Measurements from ENCODE around the gene POTEB3. TPM values are rescaled to one million over a fixed set of nuclear protein-coding genes. Genes with fewer than 3 reads are reported as not detected.
"Not testable (repeated sequence)": the region's sequence is repeated elsewhere in the genome, so short reads cannot be mapped to it uniquely, and the experiment has no call there.

Gene POTEB3
- polyA plus RNA-seq, 2 donors: not detected

GRCh38 chr15:21385961-21386360 lies 54.3 kb downstream of the POTEB3 start:
- H3K9me3 ChIP-seq (ENCODE audit: control insufficient read depth in 2 of 2, insufficient read depth in 1 of 2, low read depth in 1 of 2, low read length in 1 of 2); H3K4me3 ChIP-seq (ENCODE audit: low read depth in 1 of 2, low read length in 2 of 2); H3K27ac ChIP-seq (ENCODE audit: low read depth in 2 of 2, low read length in 1 of 2); H3K27me3 ChIP-seq (ENCODE audit: control insufficient read depth in 1 of 2, insufficient read depth in 2 of 2, low read length in 2 of 2); H3K4me1 ChIP-seq (ENCODE audit: control insufficient read depth in 2 of 2, insufficient read depth in 2 of 2, low read length in 1 of 2); H3K36me3 ChIP-seq (ENCODE audit: control insufficient read depth in 2 of 2, insufficient read depth in 2 of 2, low read length in 1 of 2): not testable (repeated sequence)
- WGBS, 2 donors: 90% methylated on average over 2 of the region's 25 CpGs; no CpG with 5 or more reads in 1 of the 2 donors

- WGBS, 2 donors: 82% methylated on average over 2 of the region's 24 CpGs; no CpG with 5 or more reads in 1 of the 2 donors
- H3K9me3 ChIP-seq (ENCODE audit: control insufficient read depth in 2 of 2, insufficient read depth in 1 of 2, low read depth in 1 of 2, low read length in 1 of 2); H3K36me3 ChIP-seq (ENCODE audit: control insufficient read depth in 2 of 2, insufficient read depth in 2 of 2, low read length in 1 of 2): not testable (repeated sequence)
Observed at GRCh38 chr15:21383866-21384485, 56.3 kb downstream of the POTEB3 start.

GRCh38 chr15:21373682-21374081 lies 66.6 kb downstream of the POTEB3 start:
- not testable (repeated sequence) for H3K36me3 ChIP-seq (ENCODE audit: control insufficient read depth in 2 of 2, insufficient read depth in 2 of 2, low read length in 1 of 2); H3K9me3 ChIP-seq (ENCODE audit: control insufficient read depth in 2 of 2, insufficient read depth in 1 of 2, low read depth in 1 of 2, low read length in 1 of 2); H3K4me1 ChIP-seq (ENCODE audit: control insufficient read depth in 2 of 2, insufficient read depth in 2 of 2, low read length in 1 of 2); H3K27ac ChIP-seq (ENCODE audit: low read depth in 2 of 2, low read length in 1 of 2); H3K27me3 ChIP-seq (ENCODE audit: control insufficient read depth in 1 of 2, insufficient read depth in 2 of 2, low read length in 2 of 2); H3K4me3 ChIP-seq (ENCODE audit: low read depth in 1 of 2, low read length in 2 of 2)
- 74% methylated on average over 8 of the region's 18 CpGs; no CpG with 5 or more reads in 1 of the 2 donors for WGBS, 2 donors

More at GRCh38 chr15:21383866-21384485, 56.3 kb downstream of the POTEB3 start:
- not testable (repeated sequence) for H3K4me1 ChIP-seq (ENCODE audit: control insufficient read depth in 2 of 2, insufficient read depth in 2 of 2, low read length in 1 of 2); H3K27ac ChIP-seq (ENCODE audit: low read depth in 2 of 2, low read length in 1 of 2); H3K27me3 ChIP-seq (ENCODE audit: control insufficient read depth in 1 of 2, insufficient read depth in 2 of 2, low read length in 2 of 2); H3K4me3 ChIP-seq (ENCODE audit: low read depth in 1 of 2, low read length in 2 of 2)

- not testable (repeated sequence) for H3K27ac ChIP-seq (ENCODE audit: low read depth in 2 of 2, low read length in 1 of 2); H3K9me3 ChIP-seq (ENCODE audit: control insufficient read depth in 2 of 2, insufficient read depth in 1 of 2, low read depth in 1 of 2, low read length in 1 of 2); H3K27me3 ChIP-seq (ENCODE audit: control insufficient read depth in 1 of 2, insufficient read depth in 2 of 2, low read length in 2 of 2); H3K4me1 ChIP-seq (ENCODE audit: control insufficient read depth in 2 of 2, insufficient read depth in 2 of 2, low read length in 1 of 2); H3K36me3 ChIP-seq (ENCODE audit: control insufficient read depth in 2 of 2, insufficient read depth in 2 of 2, low read length in 1 of 2); H3K4me3 ChIP-seq (ENCODE audit: low read depth in 1 of 2, low read length in 2 of 2)
- WGBS, 2 donors: 95% methylated on average over 13 of the region's 26 CpGs; no CpG with 5 or more reads in 1 of the 2 donors
Observed at GRCh38 chr15:21369177-21369576, 71.1 kb downstream of the POTEB3 start.

GRCh38 chr15:21368625-21369024 lies 71.7 kb downstream of the POTEB3 start:
- WGBS, 2 donors: 93% methylated on average over 8 of the region's 22 CpGs; no CpG with 5 or more reads in 1 of the 2 donors
- not testable (repeated sequence) for H3K9me3 ChIP-seq (ENCODE audit: control insufficient read depth in 2 of 2, insufficient read depth in 1 of 2, low read depth in 1 of 2, low read length in 1 of 2); H3K27me3 ChIP-seq (ENCODE audit: control insufficient read depth in 1 of 2, insufficient read depth in 2 of 2, low read length in 2 of 2); H3K27ac ChIP-seq (ENCODE audit: low read depth in 2 of 2, low read length in 1 of 2); H3K36me3 ChIP-seq (ENCODE audit: control insufficient read depth in 2 of 2, insufficient read depth in 2 of 2, low read length in 1 of 2); H3K4me3 ChIP-seq (ENCODE audit: low read depth in 1 of 2, low read length in 2 of 2); H3K4me1 ChIP-seq (ENCODE audit: control insufficient read depth in 2 of 2, insufficient read depth in 2 of 2, low read length in 1 of 2)
